Activated naive CD4-positive, alpha-beta T cell treated with anti-CD3 and anti-CD28 coated beads, Interleukin-2, amount 50 U/mL, for 72 hours (primary cell): ENCODE measurements around the gene RABGEF1. TPM values are rescaled to one million over a fixed set of nuclear protein-coding genes. Genes with fewer than 3 reads are reported as not detected.
"Not testable (repeated sequence)": the region's sequence is repeated elsewhere in the genome, so short reads cannot be mapped to it uniquely, and the experiment has no call there.

Experiments
- ATAC-seq, 2 donors: fragments of 150-1000 bp; cut with Tn5 transposase; 2 replicates each; pipeline ENCODE4 v1.10.0; 2021; ENCODE audit warnings: mild to moderate bottlenecking in 2 of 2, moderate library complexity in 2 of 2
- DNase-seq, 2 donors: peaks; one replicate each; pipeline ENCODE4 v3.0.0; 2021 to 2022; ENCODE audit warnings: low spot score in 2 of 2
- H3K27ac Mint-ChIP-seq, 2 donors: one replicate each; pipeline ENCODE4 v1.8.0; 2022; ENCODE audit warnings: mild to moderate bottlenecking in 2 of 2, mixed read lengths in 2 of 2
- H3K36me3 Mint-ChIP-seq, 2 donors: one replicate each; pipeline ENCODE4 v1.8.0; 2022; ENCODE audit warnings: mixed read lengths in 2 of 2
- H3K9me3 Mint-ChIP-seq, 2 donors: one replicate each; pipeline ENCODE4 v1.8.0; 2022; ENCODE audit warnings: mixed read lengths in 2 of 2
- total RNA-seq, 2 donors: library from RNA; stranded (reverse); gene quantifications; one replicate each; pipeline ENCODE4 v1.2.3, GENCODE V29; 2022

The RABGEF1 gene
- total RNA-seq: 10 to 100 TPM; 21.5 to 23.0 TPM

DNA sequence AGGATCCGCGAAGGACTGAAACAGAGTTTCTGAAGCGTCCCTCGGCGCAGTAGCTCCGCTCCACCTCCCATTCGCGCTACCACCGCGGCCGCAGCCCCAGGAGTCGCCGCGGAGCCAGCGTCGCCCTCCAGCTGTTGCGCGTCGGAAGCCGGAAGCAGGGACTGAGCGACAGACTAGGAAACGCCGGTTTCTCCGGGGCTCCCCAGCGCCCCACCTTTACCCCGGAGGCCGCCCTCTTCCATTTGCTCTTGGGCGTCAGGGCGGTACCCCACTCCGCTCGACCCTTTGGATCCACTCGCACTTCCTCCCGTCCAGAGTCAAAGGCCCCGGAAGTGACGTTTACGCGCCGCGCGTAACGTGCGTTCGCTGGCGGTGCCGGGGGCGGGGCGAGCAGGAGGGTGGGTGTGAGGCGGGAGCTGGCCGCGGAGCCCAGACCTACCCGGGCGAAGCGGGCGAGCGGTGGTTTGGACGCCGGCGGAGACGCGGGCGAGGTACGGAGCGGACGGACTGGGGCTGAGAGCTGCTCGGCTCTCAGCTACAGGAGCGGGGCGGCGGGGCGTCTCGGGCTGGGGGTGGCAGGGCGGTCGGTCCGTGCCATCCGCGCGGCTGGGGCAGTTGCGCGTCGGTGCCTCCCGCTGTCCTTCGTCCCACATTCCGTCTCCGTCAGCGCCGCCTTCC is at the start of gene RABGEF1:
Gene RABGEF1, plus strand, starts transcription at position 432 of the 678 bp plus-strand sequence. CDS start 31,167 bp downstream, outside the sequence.
- ATAC-seq: peak; percentile 94 to 95
- peaks cover 17 to 26% of the 10 kb centered on the region in 2 donors for H3K36me3 Mint-ChIP-seq

DNA sequence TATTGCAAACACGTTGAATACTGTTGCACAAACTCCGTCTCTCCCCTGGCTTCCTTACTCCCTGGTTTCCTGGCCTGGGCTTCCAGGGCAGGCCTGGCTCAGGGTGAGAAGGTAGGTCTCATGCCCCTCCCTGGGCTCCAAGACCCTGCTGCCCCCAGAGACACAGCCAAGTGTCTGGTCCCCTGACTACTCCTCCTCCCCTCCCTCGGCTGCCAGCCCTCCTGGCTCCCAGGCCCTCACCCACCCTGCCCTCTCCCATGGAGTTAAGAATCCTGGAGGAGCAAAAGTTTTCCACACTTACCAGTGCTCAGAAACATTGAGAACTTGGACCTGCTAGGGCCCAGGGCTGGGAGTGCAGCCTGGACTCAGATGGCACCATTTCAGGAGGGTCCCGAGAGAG is 47.2 kb upstream of the RABGEF1 start:
- ATAC-seq: no peak
- no peak for DNase-seq
- no peaks in the 10 kb centered on the region for H3K36me3 Mint-ChIP-seq
- H3K9me3 Mint-ChIP-seq: no peaks in the 10 kb centered on the region
- no peak overlapping the region for H3K27ac Mint-ChIP-seq

More for the DNA sequence above, at the start of gene RABGEF1:
- Mint-ChIP-seq H3K27ac (peak within 1 kb of the TSS; percentile 98 to 100), H3K9me3 (peaks cover 6 to 10% of the 10 kb centered on the region in 2 donors)
- DNase-seq: peak; percentile 95 to 98

DNA sequence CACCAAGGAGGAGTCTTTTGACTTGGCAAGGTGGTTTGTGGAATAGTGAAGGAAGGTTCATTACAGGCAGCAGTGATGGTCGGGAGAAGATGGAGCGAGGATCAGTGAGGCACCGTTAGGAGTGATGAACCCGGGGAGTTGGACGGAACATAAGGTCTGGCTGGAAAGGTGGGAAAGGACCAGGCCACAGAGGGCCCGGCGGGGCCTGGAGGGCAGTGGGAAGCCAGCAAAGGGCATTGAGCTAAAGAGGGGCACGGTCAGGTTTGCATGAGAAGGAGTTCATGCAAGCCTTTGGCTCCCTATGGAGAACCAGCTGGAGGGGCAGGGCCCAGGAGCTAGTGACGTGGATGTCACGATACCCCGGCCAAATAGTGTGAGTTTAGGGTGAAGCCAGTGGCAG is 46.2 kb upstream of the RABGEF1 start:
- H3K9me3 Mint-ChIP-seq: no peaks in the 10 kb centered on the region
- H3K27ac Mint-ChIP-seq: peak overlapping the region in 1 of 2 donors; percentile 40
- no peak for DNase-seq
- ATAC-seq: no peak
- no peaks in the 10 kb centered on the region for H3K36me3 Mint-ChIP-seq

DNA sequence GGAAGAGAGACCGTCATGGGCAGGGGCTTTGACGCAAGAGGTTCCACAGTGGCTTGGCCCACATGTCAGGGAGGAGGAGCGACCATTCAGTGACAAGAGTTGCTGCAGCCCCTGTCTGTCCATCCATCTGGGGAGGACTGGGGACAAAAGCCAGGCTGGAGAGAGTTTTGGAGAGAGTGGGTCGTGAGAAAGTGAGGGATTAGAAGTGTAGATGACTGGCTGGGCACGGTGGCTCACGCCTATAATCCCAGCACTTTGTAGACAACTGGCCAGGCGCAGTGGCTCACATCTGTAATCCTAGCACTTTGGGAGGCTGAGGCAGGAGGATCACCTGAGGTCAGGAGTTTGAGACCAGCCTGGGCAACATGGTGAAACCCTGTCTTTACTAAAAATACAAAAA is 45.1 kb upstream of the RABGEF1 start:
- ATAC-seq, H3K36me3 Mint-ChIP-seq, DNase-seq, H3K9me3 Mint-ChIP-seq: not testable (repeated sequence)
- H3K27ac Mint-ChIP-seq: peak overlapping the region in 1 of 2 donors; percentile 75

DNA sequence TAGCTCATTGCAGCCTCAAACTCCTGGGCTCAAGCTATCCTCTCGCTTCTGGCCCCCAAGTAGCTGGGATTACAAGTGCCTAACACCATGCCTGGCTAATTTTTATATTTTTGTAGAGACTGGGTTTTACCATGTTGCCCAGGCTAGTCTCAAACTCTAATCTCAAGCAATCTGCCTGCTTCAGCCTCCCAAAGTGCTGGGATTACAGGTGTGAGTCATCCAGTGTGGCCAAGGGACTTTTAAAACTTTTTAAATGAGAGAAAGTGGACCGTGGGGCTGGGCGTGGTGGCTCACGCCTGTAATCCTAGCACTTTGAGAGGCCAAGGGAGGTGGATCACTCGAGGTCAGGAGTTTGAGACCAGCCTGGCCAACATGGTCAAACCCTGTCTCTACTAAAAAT is 44.4 kb upstream of the RABGEF1 start:
- not testable (repeated sequence) for H3K36me3 Mint-ChIP-seq, H3K9me3 Mint-ChIP-seq, ATAC-seq, DNase-seq
- H3K27ac Mint-ChIP-seq: peak overlapping the region in 1 of 2 donors; percentile 84

DNA sequence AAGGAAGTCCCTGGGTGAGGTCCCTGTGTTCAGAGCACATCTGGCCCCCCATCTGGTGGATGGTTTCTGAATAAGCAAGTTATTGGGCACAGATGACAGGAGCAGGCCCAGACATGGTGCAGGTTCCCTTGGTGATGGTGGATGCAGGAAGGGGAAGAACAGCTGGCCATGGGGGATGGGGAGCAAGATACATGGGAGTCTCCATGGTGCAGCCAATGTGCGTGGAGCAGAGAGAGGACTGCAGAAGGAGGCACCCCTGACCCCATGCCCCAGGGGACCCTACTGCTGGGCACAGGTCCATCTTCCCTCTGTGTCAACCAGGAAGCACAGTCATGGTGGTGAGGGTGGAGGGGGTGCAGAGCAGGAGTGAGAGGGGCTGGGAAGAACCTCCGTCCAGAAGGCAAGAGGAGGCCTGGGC is 43.8 kb upstream of the RABGEF1 start:
- no peak for DNase-seq
- H3K36me3 Mint-ChIP-seq: no peaks in the 10 kb centered on the region
- ATAC-seq: no peak
- no peaks in the 10 kb centered on the region for H3K9me3 Mint-ChIP-seq
- H3K27ac Mint-ChIP-seq: peak overlapping the region in 1 of 2 donors; percentile 84

DNA sequence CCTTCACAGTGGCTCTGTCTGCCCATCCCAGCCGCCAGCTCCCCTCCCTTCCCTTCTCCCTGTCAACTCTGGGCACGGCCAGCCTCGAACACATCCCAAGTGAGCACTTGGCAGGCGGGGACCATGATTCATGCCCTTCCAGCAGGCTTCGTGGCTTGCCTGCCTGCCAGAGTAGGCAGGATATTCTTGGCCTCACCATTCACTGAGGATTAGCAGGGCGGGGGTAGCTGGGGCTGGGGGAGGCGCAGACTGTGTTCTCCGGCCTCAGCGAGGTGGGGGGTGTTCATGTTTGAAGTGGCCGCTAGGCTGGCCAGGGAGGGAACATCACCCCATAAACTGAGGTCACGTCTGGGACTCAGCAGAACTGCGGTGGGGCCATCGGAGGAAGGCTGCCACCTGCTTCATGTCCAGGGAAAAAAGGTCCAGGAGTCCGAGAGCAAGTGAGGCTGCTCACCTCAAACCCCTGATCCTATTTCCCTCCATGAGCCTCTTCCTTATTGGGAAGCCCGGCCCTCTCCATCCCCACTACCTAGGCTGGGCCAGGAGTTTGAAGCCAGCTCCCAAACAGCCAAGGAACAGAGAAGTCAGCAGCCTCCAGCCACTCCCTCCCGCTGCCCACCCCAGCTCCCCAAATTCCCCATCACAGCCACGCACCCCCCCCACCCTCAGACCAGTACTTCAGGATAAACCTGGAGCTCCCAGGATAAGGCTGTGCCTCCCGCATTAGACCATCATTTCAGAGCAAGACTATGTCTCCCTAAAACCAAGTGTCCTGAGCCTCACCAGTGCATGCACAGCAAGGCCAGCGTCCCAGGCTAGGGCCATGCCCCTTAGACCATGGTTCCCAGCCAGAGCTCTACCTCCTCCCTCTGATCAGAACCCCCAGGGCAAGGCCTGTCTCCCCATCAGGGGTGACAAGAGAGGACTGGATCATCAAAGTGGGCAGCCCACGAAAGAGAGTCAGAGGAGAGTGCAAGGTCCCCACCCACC is 42.8 kb upstream of the RABGEF1 start:
- H3K9me3 Mint-ChIP-seq: no peaks in the 10 kb centered on the region
- ATAC-seq: no peak
- peak overlapping the region; percentile 26 to 74 for H3K27ac Mint-ChIP-seq

DNA sequence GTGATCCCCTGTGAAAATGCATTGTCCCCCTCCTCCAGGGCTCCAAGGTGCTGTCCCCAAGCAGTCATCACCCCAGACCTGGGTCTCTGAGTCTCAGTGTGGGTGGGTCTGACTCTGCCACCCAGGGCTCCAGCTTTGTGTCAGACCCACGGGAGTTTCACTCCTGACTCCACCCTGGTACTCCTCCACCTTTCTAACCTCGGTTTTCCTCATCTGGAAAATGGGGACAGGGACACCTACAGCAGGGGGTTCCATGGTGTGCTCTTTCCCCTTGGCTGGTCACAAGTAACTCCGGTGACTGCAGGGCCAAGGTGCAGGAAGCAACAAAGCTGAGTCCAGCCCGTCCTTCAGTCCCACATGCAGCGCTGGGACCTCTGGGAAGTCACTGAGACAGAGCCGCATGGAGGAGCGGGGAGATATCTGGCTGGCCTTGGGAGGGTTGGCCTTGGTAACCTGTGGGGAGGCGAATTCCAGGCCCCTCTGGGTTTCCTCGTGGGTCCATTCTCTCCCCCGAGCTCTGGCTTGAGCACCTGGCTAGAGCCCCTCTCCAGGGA is 41.8 kb upstream of the RABGEF1 start:
- no peaks in the 10 kb centered on the region for H3K36me3 Mint-ChIP-seq
- H3K27ac Mint-ChIP-seq: peak overlapping the region; percentile 26 to 74
- DNase-seq (no peak), ATAC-seq (peak in 1 of 2 donors; percentile 24)
- H3K9me3 Mint-ChIP-seq: no peaks in the 10 kb centered on the region

More for the DNA sequence above, 42.8 kb upstream of the RABGEF1 start:
- no peaks in the 10 kb centered on the region for H3K36me3 Mint-ChIP-seq
- DNase-seq: no peak

DNA sequence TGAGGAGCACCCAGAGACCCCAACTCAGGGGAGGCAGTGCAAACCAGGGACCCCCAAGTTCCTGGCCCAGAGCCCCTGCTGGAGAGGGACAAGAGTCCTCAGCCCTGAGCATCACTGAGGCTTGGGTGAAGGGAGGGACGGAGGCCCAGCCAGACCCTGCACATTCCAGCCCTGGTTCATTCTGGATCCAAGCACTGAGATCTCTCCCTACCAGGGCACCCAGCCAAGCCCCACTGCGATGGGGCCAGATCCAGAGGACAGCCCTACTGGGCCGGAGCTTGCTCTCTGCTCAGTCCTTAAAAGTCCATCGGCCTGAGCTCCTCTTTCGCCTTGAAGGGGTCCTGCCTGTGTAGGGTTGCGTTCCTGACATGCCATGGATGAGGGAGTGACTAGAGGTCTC is 40.5 kb upstream of the RABGEF1 start:
- Mint-ChIP-seq H3K36me3 (no peaks in the 10 kb centered on the region), H3K9me3 (no peaks in the 10 kb centered on the region), H3K27ac (no peak overlapping the region)
- DNase-seq: no peak
- ATAC-seq: no peak

DNA sequence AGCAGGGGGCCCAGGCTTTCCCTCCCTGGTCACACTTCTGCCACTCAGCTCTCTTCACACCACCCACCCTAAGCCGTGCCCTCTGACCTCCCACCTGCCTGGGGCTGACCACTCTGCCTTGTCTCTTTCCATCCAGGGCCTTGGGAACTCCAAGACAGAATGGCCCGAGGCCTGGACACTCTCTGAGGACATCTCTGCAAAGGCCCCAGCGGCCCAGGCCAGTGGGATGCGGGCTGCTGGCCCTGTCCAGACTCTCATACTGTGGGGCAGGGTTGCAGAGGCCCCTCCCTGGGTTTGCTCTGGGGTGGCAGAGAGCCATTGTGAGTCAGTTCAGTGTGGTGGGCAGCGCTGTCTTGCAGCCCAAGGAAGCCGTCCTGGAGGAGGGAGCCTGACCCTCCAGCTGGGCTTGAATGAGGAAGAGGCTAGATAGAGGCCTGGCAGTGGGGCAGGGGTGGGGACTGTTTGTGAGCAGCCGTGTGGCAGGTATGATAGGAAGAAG is 39.9 kb upstream of the RABGEF1 start:
- no peak for ATAC-seq
- Mint-ChIP-seq H3K36me3 (no peaks in the 10 kb centered on the region), H3K9me3 (no peaks in the 10 kb centered on the region), H3K27ac (no peak overlapping the region)
- no peak for DNase-seq

DNA sequence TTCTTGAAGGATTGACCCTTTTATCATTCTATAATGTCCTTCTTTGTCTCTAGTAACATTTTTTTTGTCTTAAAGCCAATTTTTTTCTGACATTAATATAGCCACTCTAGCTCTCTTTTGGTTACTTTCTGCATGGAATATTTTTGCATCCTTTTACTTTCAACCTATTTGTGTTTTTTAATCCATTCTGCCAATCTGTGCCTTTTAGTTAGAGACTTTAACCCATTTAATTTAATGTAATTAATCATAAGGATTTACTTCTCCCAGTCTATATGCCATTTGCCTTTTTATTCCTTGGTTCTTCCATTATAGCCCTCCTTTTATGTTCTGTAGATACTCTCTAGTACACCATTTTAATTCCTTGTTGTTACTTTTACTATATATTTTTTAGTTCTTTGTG is 32.7 kb upstream of the RABGEF1 start:
- H3K36me3 Mint-ChIP-seq: peaks cover 0 to 7% of the 10 kb centered on the region in 2 donors
- no peaks in the 10 kb centered on the region for H3K9me3 Mint-ChIP-seq
- ATAC-seq (no peak), DNase-seq (no peak)
- H3K27ac Mint-ChIP-seq: no peak overlapping the region

DNA sequence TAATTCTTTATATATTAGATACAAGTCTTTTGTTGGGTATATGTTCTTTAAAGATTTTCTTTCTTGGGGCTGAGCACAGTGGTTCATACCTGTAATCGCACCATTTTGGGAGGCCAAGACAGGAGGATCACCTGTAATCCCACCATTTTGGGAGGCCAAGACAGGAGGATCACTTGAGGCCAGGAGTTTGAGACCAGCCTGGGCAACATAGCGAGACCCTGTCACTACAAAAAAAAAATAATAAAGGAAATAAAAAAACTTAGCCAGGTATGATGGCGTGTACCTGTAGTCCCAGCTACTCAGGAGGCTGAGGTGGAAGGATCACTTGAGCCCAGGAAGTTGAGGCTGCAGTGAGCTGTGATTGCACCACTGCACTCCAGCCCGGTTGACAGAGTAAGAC is 29.8 kb upstream of the RABGEF1 start:
- H3K36me3 Mint-ChIP-seq: peaks cover 17 to 31% of the 10 kb centered on the region in 2 donors
- not testable (repeated sequence) for ATAC-seq, H3K9me3 Mint-ChIP-seq, H3K27ac Mint-ChIP-seq, DNase-seq

DNA sequence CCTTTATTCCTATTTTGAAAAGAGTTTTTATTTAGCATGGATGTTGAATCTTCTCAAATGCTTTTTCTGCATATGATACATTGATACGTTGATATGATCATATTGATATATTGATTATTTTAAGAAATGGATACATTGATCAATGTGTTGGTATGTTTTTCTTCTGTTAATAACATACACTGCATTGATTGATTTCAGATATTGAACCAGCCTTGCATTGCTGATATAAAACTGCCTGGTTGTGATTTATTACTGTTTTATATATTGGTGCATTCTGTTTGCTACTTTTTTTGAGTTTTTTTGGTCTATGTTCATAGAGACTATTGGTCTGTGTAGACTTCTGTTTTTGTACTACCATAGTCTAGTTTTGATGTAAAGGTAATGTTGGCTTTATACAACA is 26.8 kb upstream of the RABGEF1 start:
- ATAC-seq: no peak
- no peak for DNase-seq

DNA sequence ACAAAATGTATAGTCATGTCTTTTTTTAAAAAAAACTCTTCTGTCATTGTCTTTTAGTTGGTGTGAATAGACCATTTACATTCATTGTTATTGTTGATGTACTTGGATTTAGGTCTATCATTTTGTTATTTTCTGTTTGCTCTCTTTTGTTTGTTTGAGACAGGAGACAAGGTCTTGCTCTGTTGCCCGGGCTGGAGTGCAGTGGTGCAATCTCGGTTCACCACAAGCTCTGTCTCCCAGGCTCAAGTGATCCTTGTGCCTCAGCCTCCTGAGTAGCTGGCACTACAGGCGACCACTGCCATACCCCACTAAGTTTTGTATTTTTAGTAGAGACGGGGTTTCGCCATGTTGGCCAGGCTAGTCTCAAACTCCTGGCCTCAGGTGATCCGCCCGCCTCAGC is 23.9 kb upstream of the RABGEF1 start:
- H3K36me3 Mint-ChIP-seq: peaks cover 17 to 24% of the 10 kb centered on the region in 2 donors
- not testable (repeated sequence) for H3K9me3 Mint-ChIP-seq, ATAC-seq, DNase-seq, H3K27ac Mint-ChIP-seq

More for the DNA sequence above, 26.8 kb upstream of the RABGEF1 start:
- no peak overlapping the region for H3K27ac Mint-ChIP-seq
- H3K9me3 Mint-ChIP-seq: peaks cover 3 to 5% of the 10 kb centered on the region in 2 donors
- peaks cover 17 to 24% of the 10 kb centered on the region in 2 donors for H3K36me3 Mint-ChIP-seq

DNA sequence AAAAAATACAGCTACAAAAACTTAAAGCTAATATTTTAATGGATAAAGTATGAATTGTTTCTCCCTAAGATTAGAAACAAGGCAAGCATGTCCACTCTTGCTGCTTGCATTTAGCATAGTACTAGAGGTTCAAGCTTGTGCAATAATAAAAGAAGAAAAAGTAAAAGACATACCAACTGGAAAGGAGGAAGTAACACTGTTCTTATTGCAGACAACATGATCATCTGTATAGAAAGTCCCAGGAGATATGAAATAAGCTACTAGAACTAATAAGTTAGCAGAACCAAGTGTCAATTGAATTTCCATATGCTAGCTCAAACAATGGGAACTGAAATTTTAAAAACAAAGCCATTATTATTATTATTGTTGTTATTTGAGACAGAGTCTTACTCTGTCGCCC is 20.0 kb upstream of the RABGEF1 start:
- DNase-seq (no peak), ATAC-seq (no peak)
- Mint-ChIP-seq H3K27ac (no peak overlapping the region), H3K9me3 (peaks cover 6 to 10% of the 10 kb centered on the region in 2 donors), H3K36me3 (peaks cover 16 to 26% of the 10 kb centered on the region in 2 donors)

DNA sequence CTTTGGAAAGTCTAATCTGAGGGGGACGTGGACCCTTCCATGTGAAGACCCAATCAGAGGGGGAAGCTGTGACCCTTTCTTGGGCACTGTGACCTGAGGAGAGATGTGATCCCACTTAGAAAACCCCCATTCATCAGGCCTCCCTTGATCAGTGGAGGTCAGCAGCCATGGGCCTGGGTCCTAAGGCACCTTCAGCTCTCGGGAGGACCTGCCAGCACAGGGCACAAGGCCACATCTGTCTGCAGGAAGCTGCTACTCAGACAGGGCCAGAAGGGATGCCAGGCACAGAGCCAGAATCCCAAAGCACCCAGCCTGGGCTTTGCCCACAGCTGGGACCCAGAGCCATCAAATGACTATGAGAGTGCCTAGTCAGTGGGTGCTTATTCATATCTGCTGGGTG is 14.7 kb upstream of the RABGEF1 start:
- H3K27ac Mint-ChIP-seq: no peak overlapping the region
- peaks cover 6 to 11% of the 10 kb centered on the region in 2 donors for H3K9me3 Mint-ChIP-seq
- no peak for DNase-seq
- H3K36me3 Mint-ChIP-seq: peaks cover 16 to 28% of the 10 kb centered on the region in 2 donors
- no peak for ATAC-seq
